ENCODE data around the gene CYRIA. TPM values are rescaled to one million over a fixed set of nuclear protein-coding genes. Genes with fewer than 3 reads are reported as not detected.
A peak's percentile ranks its signal among the peaks of the same experiment; 100 is the strongest.

Gene CYRIA
- total RNA-seq, 4 donors from 2014 or later, result 10.3 to 13.3 (median 11.2) TPM

DNA sequence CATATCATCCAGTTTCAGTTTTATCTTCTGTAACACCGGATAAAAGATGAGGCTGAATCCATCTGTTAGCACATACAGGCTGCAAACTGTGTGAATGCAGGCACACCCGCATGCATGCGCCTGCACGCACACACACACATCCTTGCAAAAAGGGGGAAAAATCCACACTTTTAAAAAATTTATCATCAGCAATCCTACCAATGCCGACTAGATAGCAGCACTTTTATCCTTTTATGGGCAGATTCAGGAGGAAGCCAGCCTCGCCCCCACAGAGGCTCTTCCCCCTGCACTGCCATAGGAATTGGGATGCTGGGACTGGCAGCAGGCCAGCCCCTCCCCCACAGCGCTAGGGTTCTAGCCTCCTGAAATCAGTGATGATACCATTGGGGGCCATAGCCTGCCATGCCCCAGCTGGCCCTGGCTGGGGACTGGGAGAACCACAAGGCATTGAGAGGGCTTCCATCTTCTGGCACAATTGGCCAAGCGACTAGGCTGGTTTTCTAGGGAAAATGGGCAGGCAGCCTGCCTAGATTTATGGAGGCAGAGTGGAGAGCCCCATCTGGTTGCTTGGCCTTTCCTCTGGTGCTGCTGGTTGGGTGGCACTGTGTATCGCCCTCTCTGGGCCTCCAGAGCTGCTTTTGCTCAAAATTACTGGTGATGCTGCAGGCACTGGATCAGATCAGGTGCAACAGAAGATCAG lies 25.5 kb downstream of the CYRIA start:
- peaks cover 0 to 5% (median 0%) of the 10 kb centered on the region in 4 donors for H3K36me3 ChIP-seq
- H3K4me3 ChIP-seq, result no peak overlapping the region
- WGBS, result 69% methylated on average over 7 of the region's 9 CpGs
- TF ChIP-seq, protein P1, sequence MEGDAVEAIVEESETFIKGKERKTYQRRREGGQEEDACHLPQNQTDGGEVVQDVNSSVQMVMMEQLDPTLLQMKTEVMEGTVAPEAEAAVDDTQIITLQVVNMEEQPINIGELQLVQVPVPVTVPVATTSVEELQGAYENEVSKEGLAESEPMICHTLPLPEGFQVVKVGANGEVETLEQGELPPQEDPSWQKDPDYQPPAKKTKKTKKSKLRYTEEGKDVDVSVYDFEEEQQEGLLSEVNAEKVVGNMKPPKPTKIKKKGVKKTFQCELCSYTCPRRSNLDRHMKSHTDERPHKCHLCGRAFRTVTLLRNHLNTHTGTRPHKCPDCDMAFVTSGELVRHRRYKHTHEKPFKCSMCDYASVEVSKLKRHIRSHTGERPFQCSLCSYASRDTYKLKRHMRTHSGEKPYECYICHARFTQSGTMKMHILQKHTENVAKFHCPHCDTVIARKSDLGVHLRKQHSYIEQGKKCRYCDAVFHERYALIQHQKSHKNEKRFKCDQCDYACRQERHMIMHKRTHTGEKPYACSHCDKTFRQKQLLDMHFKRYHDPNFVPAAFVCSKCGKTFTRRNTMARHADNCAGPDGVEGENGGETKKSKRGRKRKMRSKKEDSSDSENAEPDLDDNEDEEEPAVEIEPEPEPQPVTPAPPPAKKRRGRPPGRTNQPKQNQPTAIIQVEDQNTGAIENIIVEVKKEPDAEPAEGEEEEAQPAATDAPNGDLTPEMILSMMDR (IDR thresholded peaks at IDR 0.05), result no peak
- no peak for TF ChIP-seq POLR2A (IDR thresholded peaks at IDR 0.05; ENCODE audit: low read depth)
- no peak for TF ChIP-seq EP300 (IDR thresholded peaks at IDR 0.05)
- TF ChIP-seq POLR2AphosphoS5 (IDR thresholded peaks at IDR 0.05), result no peak
- H3K9me3 ChIP-seq, result no peaks in the 10 kb centered on the region
- peaks cover 25 to 41% (median 29%) of the 10 kb centered on the region in 4 donors for H3K4me1 ChIP-seq
- H3K27ac ChIP-seq (replicated peaks in 1 of 4), result no peak overlapping the region
- no peaks in the 10 kb centered on the region for H3K27me3 ChIP-seq
- DNase-seq (ENCODE audit: extremely low spot score), result no peak
- intact Hi-C loops (cut with DNase I), result no loop called here

DNA sequence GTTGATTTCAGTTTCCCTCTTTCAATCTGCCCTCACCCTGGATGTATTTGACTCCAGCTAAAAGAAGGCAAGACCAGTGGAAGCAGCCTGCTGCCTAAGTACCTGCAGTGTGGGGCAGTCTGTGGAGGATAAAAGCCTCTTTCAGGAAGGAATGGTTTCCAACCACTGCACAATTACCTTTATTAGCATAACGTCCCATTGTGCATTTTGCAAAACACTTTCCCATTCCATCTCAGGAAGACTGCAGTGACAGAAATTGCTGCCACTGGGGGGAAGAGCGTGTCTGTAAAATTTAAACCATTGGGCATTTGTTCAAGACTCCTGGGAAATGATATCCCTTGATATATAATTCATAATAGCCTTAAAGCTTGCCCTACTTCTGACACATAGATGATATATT lies 26.2 kb downstream of the CYRIA start:
- TF ChIP-seq POLR2AphosphoS5 (IDR thresholded peaks at IDR 0.05), result no peak
- TF ChIP-seq, protein P1 (IDR thresholded peaks at IDR 0.05), result peak; percentile 28 to 40 (median 29)
- Histone ChIP-seq H3K36me3 (peaks cover 0 to 5% (median 0%) of the 10 kb centered on the region in 4 donors), H3K4me1 (peaks cover 25 to 41% (median 29%) of the 10 kb centered on the region in 4 donors), H3K27ac (replicated peaks in 1 of 4) (no peak overlapping the region), H3K4me3 (no peak overlapping the region), H3K9me3 (no peaks in the 10 kb centered on the region), H3K27me3 (no peaks in the 10 kb centered on the region)
- intact Hi-C loops (cut with DNase I), result no loop called here
- no peak for DNase-seq (ENCODE audit: extremely low spot score)
- 46% methylated on average over 2 of the region's 2 CpGs for WGBS

DNA sequence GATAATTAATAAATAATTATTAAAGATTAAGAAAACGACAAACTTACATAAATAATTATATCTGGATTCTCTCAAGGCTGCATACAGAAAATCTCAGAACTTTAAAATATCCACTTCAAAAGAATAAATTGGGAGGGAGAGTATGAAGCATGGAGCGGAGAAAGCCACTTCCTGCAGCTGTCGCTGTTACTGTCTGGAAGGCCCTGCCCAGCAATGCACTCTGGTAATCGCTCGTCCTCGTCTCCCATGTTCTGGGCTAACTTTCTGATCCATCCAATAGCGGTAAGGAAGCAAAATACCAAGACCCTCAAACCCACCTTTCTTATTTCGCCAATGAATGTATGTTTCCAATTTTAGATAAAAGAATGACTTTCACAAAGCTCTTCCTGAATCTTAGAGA lies 26.7 kb downstream of the CYRIA start:
- TF ChIP-seq POLR2AphosphoS5 (IDR thresholded peaks at IDR 0.05) (no peak), POLR2A (IDR thresholded peaks at IDR 0.05; ENCODE audit: low read depth) (no peak), EP300 (IDR thresholded peaks at IDR 0.05) (no peak)
- TF ChIP-seq, protein P1 (IDR thresholded peaks at IDR 0.05), result no peak
- H3K27me3 ChIP-seq, result no peaks in the 10 kb centered on the region
- no peaks in the 10 kb centered on the region for H3K9me3 ChIP-seq
- H3K27ac ChIP-seq (replicated peaks in 1 of 4), result no peak overlapping the region
- DNase-seq (ENCODE audit: extremely low spot score), result no peak
- peaks cover 25 to 44% (median 29%) of the 10 kb centered on the region in 4 donors for H3K4me1 ChIP-seq
- 67% methylated on average over 8 of the region's 8 CpGs for WGBS
- H3K36me3 ChIP-seq, result peaks cover 0 to 5% (median 0%) of the 10 kb centered on the region in 4 donors
- H3K4me3 ChIP-seq, result no peak overlapping the region
- intact Hi-C loops (cut with DNase I), result no loop called here

DNA sequence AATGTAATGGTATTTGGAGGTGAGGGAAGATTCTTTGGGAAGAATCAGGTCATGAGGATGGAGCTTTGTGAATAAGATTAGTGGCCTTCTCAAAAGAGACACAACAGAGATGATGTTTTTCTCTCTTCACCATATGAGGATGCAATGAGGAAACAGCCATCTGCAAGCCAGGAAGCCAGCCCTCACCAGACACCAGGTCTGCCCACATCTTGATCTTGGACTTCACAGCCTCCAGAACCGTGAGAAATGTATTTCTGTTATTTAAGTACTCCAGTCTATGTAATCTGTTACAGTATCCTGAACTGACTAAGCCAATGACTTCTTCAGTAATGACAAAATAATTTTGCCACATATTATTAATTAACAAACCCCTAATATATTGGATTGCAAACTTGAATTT lies 28.3 kb downstream of the CYRIA start:
- intact Hi-C loops (cut with DNase I), result no loop called here
- WGBS, result 95% methylated on average over 1 of the region's 1 CpG
- H3K36me3 ChIP-seq, result peaks cover 0 to 5% (median 0%) of the 10 kb centered on the region in 4 donors
- no peak for DNase-seq (ENCODE audit: extremely low spot score)
- peaks cover 25 to 38% (median 27%) of the 10 kb centered on the region in 4 donors for H3K4me1 ChIP-seq
- H3K4me3 ChIP-seq, result no peak overlapping the region
- TF ChIP-seq, protein P1 (IDR thresholded peaks at IDR 0.05), result no peak
- no peak for TF ChIP-seq POLR2AphosphoS5 (IDR thresholded peaks at IDR 0.05)
- H3K27me3 ChIP-seq, result no peaks in the 10 kb centered on the region
- no peak overlapping the region for H3K27ac ChIP-seq (replicated peaks in 1 of 4)
- no peaks in the 10 kb centered on the region for H3K9me3 ChIP-seq
